Stomach smooth muscle (tissue), 2 donors: ENCODE results near the gene SAMD14.

ENCODE experiments used
- H3K27ac ChIP-seq: one replicate; pipeline ENCODE4 v1.7.0; 2013; ENCODE audit warnings: mild to moderate bottlenecking, low read length, inconsistent platforms
- H3K27me3 ChIP-seq, 2 donors: one replicate each; pipeline ENCODE4 v1.7.0; 2013; ENCODE audit warnings: low read length in 2 of 2; ENCODE audit not compliant: insufficient read depth in 2 of 2, control insufficient read depth in 1 of 2
- H3K36me3 ChIP-seq, 2 donors: one replicate each; pipeline ENCODE4 v1.7.0; 2013; ENCODE audit warnings: low read length in 2 of 2; ENCODE audit not compliant: control insufficient read depth in 2 of 2, insufficient read depth in 2 of 2
- H3K4me1 ChIP-seq: one replicate; pipeline ENCODE4 v1.7.0; 2013; ENCODE audit warnings: low read length; ENCODE audit not compliant: control insufficient read depth, insufficient read depth
- H3K4me3 ChIP-seq, 2 donors: one replicate each; pipeline ENCODE4 v1.7.0; 2013; ENCODE audit warnings: low read length in 2 of 2
- H3K9ac ChIP-seq, 2 donors: one replicate each; pipeline ENCODE4 v1.7.0; 2013; ENCODE audit warnings: low read length in 2 of 2, mild to moderate bottlenecking in 1 of 2
- H3K9me3 ChIP-seq, 2 donors: one replicate each; pipeline ENCODE4 v1.7.0; 2013; ENCODE audit warnings: low read length in 2 of 2; ENCODE audit not compliant: control insufficient read depth in 2 of 2
- donor health status: healthy.
- donor health status: Pancreatic carcinoma.

SAMD14 gene

GRCh38 chr17:50153650-50154575 lies 24.0 kb upstream of the SAMD14 start:
- H3K9ac ChIP-seq: no peak overlapping the region
- H3K4me3 ChIP-seq: no peak overlapping the region
- H3K27me3 ChIP-seq: no peaks in the 10 kb centered on the region
- H3K9me3 ChIP-seq: no peaks in the 10 kb centered on the region
- peaks cover 47% of the 10 kb centered on the region for H3K4me1 ChIP-seq
- H3K27ac ChIP-seq: peak overlapping the region; percentile 71
- H3K36me3 ChIP-seq: no peaks in the 10 kb centered on the region

DNA sequence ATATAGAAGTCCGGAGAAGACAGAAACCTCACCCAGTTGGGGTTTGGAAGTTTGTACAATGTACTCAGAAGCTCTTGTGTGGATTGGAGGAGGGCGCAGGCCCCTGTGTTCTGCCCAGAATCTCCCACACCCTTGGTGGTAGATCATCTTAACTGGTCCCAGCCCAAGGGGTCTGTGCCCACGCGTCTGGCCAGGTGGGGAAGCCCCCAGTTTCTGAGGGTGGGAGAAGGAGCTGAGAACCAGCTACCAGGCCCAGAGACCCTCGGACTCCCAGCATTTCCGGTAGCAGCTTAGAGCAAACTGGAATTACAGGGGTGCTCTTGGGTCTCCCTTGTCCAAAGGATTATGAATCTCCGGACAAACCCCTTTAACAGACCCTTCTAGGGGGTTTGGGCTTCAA lies 22.8 kb upstream of the SAMD14 start:
- no peaks in the 10 kb centered on the region for H3K9me3 ChIP-seq
- H3K4me1 ChIP-seq: peaks cover 58% of the 10 kb centered on the region
- H3K27ac ChIP-seq: peak overlapping the region; percentile 71
- H3K4me3 ChIP-seq: peak overlapping the region; percentile 64 to 79
- no peaks in the 10 kb centered on the region for H3K36me3 ChIP-seq
- H3K9ac ChIP-seq: peak overlapping the region in 1 of 2 donors; percentile 69
- no peaks in the 10 kb centered on the region for H3K27me3 ChIP-seq

- H3K9me3 ChIP-seq: no peaks in the 10 kb centered on the region
- no peaks in the 10 kb centered on the region for H3K27me3 ChIP-seq
- H3K4me3 ChIP-seq: peak overlapping the region; percentile 64 to 79
- peaks cover 65% of the 10 kb centered on the region for H3K4me1 ChIP-seq
- peak overlapping the region; percentile 69 to 71 for H3K9ac ChIP-seq
- H3K36me3 ChIP-seq: no peaks in the 10 kb centered on the region
- H3K27ac ChIP-seq: peak overlapping the region; percentile 71
Measured at GRCh38 chr17:50151937-50152547, 22.1 kb upstream of the SAMD14 start.

- Histone ChIP-seq H3K27me3 (no peaks in the 10 kb centered on the region), H3K27ac (peak overlapping the region; percentile 82), H3K4me3 (peak overlapping the region; percentile 67 to 79), H3K4me1 (peaks cover 72% of the 10 kb centered on the region), H3K9me3 (no peaks in the 10 kb centered on the region), H3K9ac (peak overlapping the region; percentile 50 to 62), H3K36me3 (no peaks in the 10 kb centered on the region)
Measured at GRCh38 chr17:50151041-50151936, 21.3 kb upstream of the SAMD14 start.

- Histone ChIP-seq H3K9me3 (no peaks in the 10 kb centered on the region), H3K27ac (peak within 1 kb of the TSS; percentile 82), H3K36me3 (no peaks in the 10 kb centered on the region), H3K4me3 (peak within 1 kb of the TSS; percentile 67 to 79), H3K27me3 (no peaks in the 10 kb centered on the region), H3K9ac (peak within 1 kb of the TSS; percentile 64 to 68), H3K4me1 (peaks cover 78% of the 10 kb centered on the region)
Measured at GRCh38 chr17:50150354-50151040, 20.5 kb upstream of the SAMD14 start, which contains the start of gene PPP1R9B. PPP1R9B (minus strand) TSS chr17:50150677; CDS start chr17:50150513, 164 bp downstream.

DNA sequence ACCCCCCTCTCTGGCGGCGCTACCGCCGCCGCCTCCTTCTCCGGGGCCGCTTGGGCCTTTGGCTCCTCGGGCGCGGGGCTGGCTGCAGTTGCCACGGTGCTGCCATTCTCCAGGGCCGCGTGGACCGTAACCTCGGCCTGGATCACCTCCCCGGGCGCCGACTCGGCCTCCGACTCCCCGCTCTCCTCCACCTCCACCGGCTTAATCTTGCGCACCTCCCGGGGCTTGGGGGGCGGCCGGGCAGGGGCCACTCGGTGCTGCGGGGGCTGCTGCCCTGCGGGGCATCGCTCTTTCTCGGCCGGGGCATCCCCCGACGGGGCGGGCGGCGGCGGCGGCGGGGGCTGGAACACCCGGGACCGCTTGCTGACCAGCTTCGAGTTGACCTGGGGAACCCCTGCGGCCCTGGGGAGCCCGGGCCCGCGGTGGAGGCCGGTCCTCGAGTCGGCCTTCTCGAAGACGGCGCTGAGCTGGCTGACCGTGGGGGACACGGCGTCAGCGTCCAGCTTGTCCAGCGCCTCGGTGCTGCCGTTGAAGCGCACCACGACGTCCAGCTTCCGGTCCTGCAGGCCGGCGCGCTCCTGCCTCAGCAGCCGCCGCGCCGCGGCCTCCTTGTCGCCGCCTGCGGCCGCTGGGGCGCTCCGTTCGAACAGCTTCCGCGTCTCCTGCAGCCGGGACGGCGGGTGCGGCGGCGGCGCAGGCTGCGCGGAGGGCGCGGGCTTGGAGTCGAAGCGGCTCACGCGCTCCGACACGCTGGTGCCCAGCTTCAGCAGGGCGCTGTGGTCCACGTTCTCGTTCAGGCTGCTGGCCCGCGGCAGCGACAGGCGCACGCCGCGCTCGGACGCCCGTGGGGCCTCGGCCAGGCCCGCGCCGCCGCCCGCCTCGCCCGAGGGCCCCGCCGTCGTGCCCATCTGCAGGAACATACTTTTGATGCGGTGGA lies 19.7 kb upstream of the SAMD14 start:
- no peaks in the 10 kb centered on the region for H3K9me3 ChIP-seq
- peaks cover 5% of the 10 kb centered on the region in 2 donors for H3K36me3 ChIP-seq
- H3K9ac ChIP-seq: peak overlapping the region; percentile 64 to 68
- H3K4me3 ChIP-seq: peak overlapping the region; percentile 67 to 79
- peak overlapping the region; percentile 62 for H3K27ac ChIP-seq
- H3K4me1 ChIP-seq: peaks cover 78% of the 10 kb centered on the region
- H3K27me3 ChIP-seq: no peaks in the 10 kb centered on the region

DNA sequence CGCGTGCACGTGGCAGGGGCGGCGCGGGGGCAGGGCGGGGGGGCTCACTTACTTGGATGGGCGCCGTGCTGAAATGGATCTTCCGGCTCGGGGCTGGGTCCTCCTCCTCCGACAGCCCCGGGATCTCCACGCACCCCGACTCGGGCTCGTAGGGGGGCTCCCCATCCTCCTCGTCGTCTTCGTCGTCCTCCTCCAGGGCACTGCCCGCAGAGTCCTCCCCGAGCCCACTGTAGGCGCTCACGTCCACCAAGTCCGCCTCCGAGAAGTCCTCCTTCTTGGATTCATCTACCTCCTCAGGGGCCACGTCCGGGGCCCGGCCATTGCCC lies 19.1 kb upstream of the SAMD14 start:
- peaks cover 73% of the 10 kb centered on the region for H3K4me1 ChIP-seq
- peak overlapping the region; percentile 67 to 79 for H3K4me3 ChIP-seq
- peak overlapping the region; percentile 51 to 64 for H3K9ac ChIP-seq
- H3K36me3 ChIP-seq: peaks cover 9 to 12% of the 10 kb centered on the region in 2 donors
- H3K9me3 ChIP-seq: no peaks in the 10 kb centered on the region
- peak overlapping the region; percentile 60 for H3K27ac ChIP-seq
- no peaks in the 10 kb centered on the region for H3K27me3 ChIP-seq

DNA sequence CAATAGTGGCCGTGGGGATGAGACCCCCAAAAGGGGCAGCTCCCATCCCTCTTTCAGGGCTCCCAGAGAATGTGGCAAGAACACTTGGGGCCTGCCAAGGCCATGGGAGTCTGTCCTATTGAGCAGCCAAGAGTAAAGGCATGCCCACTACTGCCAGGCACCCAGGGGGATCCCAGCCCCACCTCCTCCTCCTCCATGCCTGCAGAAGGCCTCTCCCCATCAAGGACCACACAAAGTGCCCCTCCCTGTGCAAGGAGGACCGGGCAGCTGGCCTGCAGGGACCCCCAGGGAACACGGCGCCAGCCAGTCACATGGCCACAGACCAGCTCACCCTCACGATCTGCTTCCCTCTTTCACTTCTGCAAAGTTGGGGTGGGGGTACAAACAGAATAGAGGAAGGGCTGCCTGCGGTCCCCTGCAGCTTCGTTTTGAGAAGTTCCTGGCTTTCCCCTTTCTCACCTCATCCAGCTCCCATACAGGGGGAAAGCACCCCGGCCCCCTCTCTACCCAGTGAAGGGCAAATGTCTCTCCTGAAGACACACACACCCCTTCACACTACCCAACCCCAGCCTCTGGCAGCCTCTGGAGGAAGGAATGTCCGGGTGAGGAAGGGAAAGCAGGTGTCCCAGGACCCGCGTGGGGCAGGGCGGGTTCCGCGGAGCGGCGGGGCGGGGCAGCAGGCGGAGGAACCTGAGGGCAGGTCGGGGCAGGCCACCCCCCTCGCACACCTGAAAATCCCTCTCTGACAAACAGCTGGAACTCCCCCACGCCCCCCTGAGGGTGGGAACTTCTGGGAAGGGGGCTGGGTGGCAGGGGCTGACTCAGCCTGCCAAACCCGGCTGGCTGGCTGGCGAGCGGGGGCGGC lies 18.5 kb upstream of the SAMD14 start:
- peak overlapping the region; percentile 70 for H3K27ac ChIP-seq
- peaks cover 68% of the 10 kb centered on the region for H3K4me1 ChIP-seq
- H3K27me3 ChIP-seq: no peaks in the 10 kb centered on the region
- H3K36me3 ChIP-seq: peaks cover 15% of the 10 kb centered on the region in 2 donors
- H3K9ac ChIP-seq: peak overlapping the region; percentile 29 to 66
- no peaks in the 10 kb centered on the region for H3K9me3 ChIP-seq
- peak overlapping the region; percentile 75 to 79 for H3K4me3 ChIP-seq

DNA sequence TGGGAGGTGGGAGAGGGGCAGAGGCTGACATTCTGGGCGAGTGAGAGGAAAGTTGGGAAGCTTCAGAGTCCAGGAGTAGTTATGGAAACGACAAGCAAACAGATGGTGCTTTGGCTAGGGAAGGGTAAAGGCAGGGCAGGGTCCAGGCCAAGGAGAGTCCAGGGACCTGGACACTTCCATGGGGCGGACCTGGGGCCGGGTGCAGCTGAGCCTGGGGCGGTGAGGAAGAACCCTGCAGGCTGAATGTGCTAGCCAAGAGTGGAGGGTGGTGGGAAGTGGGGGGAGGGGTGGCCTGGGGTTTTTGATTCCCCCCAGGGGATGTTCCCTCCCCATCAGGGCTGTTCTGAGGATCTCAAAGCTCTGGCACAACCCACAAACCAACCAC lies 17.9 kb upstream of the SAMD14 start:
- peak overlapping the region; percentile 75 to 79 for H3K4me3 ChIP-seq
- peak overlapping the region; percentile 70 for H3K27ac ChIP-seq
- peak overlapping the region; percentile 36 to 66 for H3K9ac ChIP-seq
- peaks cover 64% of the 10 kb centered on the region for H3K4me1 ChIP-seq
- no peaks in the 10 kb centered on the region for H3K9me3 ChIP-seq
- peaks cover 16 to 19% of the 10 kb centered on the region in 2 donors for H3K36me3 ChIP-seq
- no peaks in the 10 kb centered on the region for H3K27me3 ChIP-seq
